ENCODE measurements around the gene ORMDL3.

Gene ORMDL3

DNA sequence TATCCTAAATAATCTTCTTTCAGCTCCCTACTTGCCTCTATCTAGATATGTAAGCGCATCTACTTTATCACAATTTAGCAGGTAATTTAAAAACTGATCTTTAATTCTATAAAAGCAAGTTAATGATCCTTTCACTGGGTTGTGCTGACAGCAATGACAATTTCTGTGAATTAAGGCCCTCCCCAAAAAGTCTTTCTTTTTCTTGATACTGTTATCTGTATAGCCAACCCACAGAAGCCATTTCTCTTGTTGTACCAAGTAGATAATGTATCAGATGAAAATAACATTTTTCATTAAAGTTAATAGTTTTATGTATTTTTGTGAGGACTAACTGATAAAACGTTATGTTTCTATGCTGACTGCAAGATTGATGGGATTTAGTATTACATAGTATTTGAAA, 55.6 kb downstream of the ORMDL3 start:
- DNase-seq (ENCODE audit: low read depth in 2 of 2), result no peak

All from stimulated activated CD8-positive, alpha-beta memory T cell treated with anti-CD3 and anti-CD28 coated beads, Interleukin-15, amount 100 ng/mL, for 48 hours (primary cell).